GM10248 (cell line): ENCODE measurements around the gene KDM8.

Source experiments
- CTCF ChIA-PET: fragments of 300-600 bp; sonication (Branson Sonifier 250); formaldehyde crosslinking; extraction: SDS; loops from one replicate; lab custom pipeline; 2021; ENCODE audit warnings: antibody characterized with exemption; lab: Yijun Ruan, JAX
- POLR2A ChIA-PET: fragments of 350-650 bp; sonication (Branson Sonifier 250); formaldehyde crosslinking; extraction: SDS; loops from one replicate; lab custom pipeline; 2020; ENCODE audit warnings: antibody characterized with exemption; lab: Yijun Ruan, JAX
- DNase-seq: peaks from one replicate; pipeline ENCODE4 v3.0.0; 2012; ENCODE audit errors: extremely low spot score
- TF ChIP-seq, protein P1 (sequence below): IDR thresholded peaks from 2 replicates; pipeline ENCODE4 v1.5.1; 2012; ENCODE audit warnings: mild to moderate bottlenecking, low read depth; ENCODE audit errors: extremely low read depth, missing control alignments, control extremely low read depth

The KDM8 gene

DNA sequence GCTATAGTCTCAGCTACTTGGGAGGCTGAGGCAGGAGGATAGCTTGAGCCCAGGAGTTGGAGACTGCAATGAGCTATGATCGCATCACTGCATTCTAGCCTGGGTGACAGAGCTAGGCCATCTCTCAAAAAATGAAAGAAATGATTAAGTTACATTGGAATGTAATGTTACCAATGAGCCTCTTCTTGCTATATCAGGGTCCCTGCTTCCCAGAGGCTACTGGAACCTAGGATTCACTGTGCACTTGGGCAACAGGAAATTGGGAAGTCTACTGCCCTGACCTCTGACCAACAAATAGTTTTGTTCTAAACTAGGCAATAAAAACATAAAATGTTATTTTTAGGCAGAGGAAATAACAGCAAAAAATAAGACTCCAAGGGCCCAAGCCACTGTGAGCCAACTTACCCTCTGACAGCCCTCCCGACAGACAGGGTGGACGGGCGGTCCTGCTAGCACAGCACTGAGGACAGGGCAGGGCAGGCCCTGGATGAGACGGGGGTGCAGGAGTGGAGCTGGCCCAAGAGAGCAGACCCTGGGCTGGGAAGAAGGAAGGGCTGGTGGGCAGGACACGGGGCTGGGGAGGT, 37.7 kb downstream of the KDM8 start:
- DNase-seq: no peak
- CTCF ChIA-PET: interaction anchor here (1.0 to 10.0 kb wide), 3 partner anchors 8 to 126 kb away, joined by 4 to 127 read pairs (median 4); no protein-coding TSS in a partner anchor
- TF ChIP-seq, protein P1, sequence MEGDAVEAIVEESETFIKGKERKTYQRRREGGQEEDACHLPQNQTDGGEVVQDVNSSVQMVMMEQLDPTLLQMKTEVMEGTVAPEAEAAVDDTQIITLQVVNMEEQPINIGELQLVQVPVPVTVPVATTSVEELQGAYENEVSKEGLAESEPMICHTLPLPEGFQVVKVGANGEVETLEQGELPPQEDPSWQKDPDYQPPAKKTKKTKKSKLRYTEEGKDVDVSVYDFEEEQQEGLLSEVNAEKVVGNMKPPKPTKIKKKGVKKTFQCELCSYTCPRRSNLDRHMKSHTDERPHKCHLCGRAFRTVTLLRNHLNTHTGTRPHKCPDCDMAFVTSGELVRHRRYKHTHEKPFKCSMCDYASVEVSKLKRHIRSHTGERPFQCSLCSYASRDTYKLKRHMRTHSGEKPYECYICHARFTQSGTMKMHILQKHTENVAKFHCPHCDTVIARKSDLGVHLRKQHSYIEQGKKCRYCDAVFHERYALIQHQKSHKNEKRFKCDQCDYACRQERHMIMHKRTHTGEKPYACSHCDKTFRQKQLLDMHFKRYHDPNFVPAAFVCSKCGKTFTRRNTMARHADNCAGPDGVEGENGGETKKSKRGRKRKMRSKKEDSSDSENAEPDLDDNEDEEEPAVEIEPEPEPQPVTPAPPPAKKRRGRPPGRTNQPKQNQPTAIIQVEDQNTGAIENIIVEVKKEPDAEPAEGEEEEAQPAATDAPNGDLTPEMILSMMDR: no peak
- POLR2A ChIA-PET: no interaction called here

DNA sequence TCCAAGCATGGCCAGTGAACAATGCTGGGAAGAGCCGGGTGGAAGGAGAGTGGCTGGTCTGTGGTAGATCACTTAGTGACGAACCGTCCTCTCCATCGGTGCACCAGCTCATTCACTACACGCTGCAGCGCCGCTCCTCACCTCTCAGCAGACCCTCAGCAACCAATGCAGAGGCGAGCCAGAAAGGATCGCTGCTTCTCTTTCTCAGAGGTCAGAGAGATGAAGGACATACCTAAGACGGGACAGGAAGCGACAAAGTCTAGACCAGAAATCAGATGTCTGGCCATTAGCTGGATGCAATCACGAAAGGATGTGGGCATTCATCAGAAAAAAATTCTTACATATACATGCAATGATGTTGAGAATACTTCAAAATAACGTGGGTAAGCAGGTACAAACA, 38.3 kb downstream of the KDM8 start:
- TF ChIP-seq, protein P1: no peak
- ChIA-PET POLR2A (no interaction called here), CTCF (interaction anchor here (0.9 to 1.2 kb wide), 2 partner anchors 11 to 62 kb away, joined by 3 to 4 read pairs; no protein-coding TSS in a partner anchor)
- no peak for DNase-seq

DNA sequence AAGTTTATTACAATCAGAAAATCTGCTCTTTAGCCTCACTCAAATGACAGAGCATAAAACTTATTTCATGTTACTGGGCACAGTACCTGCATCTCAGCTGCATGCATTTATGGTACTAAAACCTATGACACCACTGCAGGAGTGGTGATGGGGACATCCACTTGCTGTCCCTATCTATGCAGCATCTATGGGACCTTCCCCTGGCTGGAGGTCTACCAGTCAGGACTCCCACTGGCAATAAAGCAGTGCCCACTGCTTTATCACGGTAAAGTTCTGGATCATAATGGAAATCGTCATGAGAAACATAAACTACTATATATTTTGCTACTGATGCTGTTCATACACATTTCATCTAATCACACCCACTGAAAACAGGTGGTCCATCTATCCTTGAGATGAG, 39.1 kb downstream of the KDM8 start:
- DNase-seq: no peak
- CTCF ChIA-PET: interaction anchor here (0.9 to 13.5 kb wide), 3 partner anchors 6 to 63 kb away, joined by 3 to 127 read pairs (median 3); no protein-coding TSS in a partner anchor
- POLR2A ChIA-PET: no interaction called here
- TF ChIP-seq, protein P1: no peak

DNA sequence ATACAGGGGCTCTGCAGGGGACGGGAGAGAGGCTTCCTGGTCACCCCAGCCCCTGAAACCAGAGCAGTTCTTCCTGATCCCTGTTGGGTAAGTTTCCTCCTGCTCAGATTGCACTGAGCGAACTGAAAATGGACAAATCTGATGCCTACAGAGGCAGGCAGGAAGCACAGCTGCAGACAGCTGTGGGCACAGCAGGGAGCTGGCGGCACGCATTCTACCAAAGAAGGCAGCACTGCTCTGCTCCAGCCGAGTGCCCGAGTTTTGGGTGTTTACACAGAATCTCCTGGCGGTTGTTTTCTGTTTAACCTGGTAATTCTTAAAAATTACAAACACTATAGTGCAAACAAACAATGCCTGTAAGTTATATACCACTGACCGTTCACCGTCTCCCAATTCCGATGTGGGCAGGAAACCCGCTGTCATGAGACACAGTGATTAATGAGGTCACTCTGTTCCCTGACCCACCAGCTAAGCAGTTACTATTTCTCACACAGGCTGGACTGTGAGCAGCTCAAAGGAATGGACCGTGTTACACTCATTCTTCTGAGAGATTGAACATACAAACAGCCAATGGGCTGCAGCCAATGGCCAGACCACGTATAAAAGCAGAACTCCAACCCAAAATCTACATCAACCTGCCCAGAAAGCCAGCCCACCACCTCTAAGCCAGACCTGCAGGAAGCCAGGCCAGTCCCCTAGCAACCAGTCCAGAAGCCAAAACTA, 39.7 kb downstream of the KDM8 start:
- CTCF ChIA-PET: interaction anchor here (1.0 to 13.5 kb wide), 4 partner anchors 7 to 125 kb away, joined by 3 to 127 read pairs (median 4); no protein-coding TSS in a partner anchor
- TF ChIP-seq, protein P1: no peak
- DNase-seq: no peak
- POLR2A ChIA-PET: no interaction called here

DNA sequence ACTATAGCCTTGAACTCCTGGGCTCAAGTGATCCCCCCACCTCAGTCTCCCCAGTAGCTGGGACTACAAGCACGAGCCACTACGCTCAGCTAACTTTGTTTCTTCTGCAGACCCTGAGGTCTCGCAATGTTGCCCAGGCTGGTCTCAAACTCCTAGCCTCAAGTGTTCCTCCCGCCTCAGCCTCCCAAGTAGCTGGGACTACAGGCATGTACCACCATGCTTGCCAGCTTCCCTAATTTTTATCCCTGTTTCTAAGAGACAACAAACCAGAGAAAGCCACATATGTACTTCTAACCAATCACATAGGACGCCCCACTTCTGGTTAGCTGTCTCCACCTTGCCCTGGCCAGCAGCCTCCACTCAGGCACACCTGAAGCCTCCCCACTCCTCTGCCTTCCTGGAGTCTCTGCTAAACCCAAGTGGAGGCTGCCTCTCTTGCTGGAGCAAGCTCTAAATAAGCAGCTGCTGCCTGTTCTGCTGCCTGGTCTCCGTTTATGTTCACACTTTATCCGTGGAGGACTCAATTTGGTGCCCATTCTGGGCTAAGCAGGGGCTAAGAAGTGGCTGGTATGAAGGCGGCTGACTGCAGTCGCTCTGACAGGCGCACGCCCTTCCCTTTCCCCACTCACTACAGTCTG, 40.5 kb downstream of the KDM8 start:
- DNase-seq: no peak
- TF ChIP-seq, protein P1: no peak
- CTCF ChIA-PET: interaction anchor here (1.0 to 13.5 kb wide), 3 partner anchors 8 to 124 kb away, joined by 4 to 127 read pairs (median 4); no protein-coding TSS in a partner anchor
- POLR2A ChIA-PET: no interaction called here

DNA sequence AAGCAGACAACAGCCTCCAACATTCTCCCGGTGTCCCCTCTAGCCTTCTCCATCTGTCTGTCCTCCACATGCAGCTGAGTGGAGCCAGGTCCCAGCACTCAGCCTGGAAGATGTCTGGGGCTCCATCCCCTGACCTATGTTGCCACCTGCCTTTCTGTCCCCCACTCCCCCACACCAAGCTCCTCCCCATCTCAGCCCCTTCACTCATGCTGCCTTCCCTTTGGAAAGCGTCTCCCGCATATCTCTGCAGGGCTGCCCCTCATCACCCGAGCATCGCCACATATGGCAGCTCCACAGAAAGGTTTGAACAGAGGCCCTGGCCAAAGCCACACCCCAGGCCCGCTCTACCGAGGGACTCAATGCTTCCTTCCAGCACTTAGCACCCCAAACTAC, 41.0 kb downstream of the KDM8 start:
- DNase-seq: no peak
- TF ChIP-seq, protein P1: no peak
- ChIA-PET CTCF (interaction anchor here (1.2 to 13.5 kb wide), 2 partner anchors 8 to 123 kb away, joined by 4 to 127 read pairs; no protein-coding TSS in a partner anchor), POLR2A (no interaction called here)
